K562 (cell line): ENCODE data around the gene ARHGAP22. TPM values are rescaled to one million over a fixed set of nuclear protein-coding genes. Genes with fewer than 3 reads are reported as not detected.

ENCODE experiments used
- ATAC-seq: fragments of 200-7000 bp; cut with Tn5 transposase; 3 replicates; pipeline ENCODE4 v1.9.1; 2020; ENCODE audit warnings: moderate library complexity
- BruUV-seq: library from RNA; stranded (reverse); fragments of 400-500 nt; replicated peaks from 2 replicates; lab custom pipeline; 2021; lab: Mats Ljungman, UMichigan
- CTCF ChIA-PET: fragments of 300-600 bp; formaldehyde crosslinking; extraction: SDS; loops from one replicate; lab custom pipeline; 2021; ENCODE audit warnings: low intra/inter-chr PET ratio; lab: Yijun Ruan, JAX
- POLR2A ChIA-PET: fragments of 300-600, 350-650 bp; sonication (Branson Sonifier 250); formaldehyde crosslinking; extraction: SDS; loops from one replicate; lab custom pipeline; 2021; ENCODE audit warnings: antibody characterized with exemption, inconsistent platforms; lab: Yijun Ruan, JAX
- DNase-seq, 4 experiments: peaks; one replicate each; pipeline versions ENCODE4 v3.0.0 to v3.0.0-alpha.2; 2011 to 2018; ENCODE audit warnings: low spot score in 3 of 4, mixed read lengths in 3 of 4; ENCODE audit errors: extremely low read depth in 1 of 4
- FAIRE-seq: peaks from 2 replicates; lab custom pipeline; 2011; peaks lifted over from hg19 to GRCh38; lab: Jason Lieb, UNC
- H2AFZ ChIP-seq: 2 replicates; pipeline ENCODE4 v1.6.0; 2011; ENCODE audit warnings: low read depth, low read length, control low read depth, inconsistent platforms
- H3K27ac ChIP-seq: fragments of 200-600 bp; 3 replicates; pipeline ENCODE4 v1.8.0; 2011; ENCODE audit warnings: low read depth, mild to moderate bottlenecking, control low read depth, inconsistent platforms, low read length, moderate library complexity, mixed read lengths; ENCODE audit errors: extremely low read depth
- H3K27me3 ChIP-seq, 2 experiments: fragments of 300-600 bp in 1 of 2; 2 replicates in 1 of 2; 3 replicates in 1 of 2; pipeline versions ENCODE4 v1.6.0 to v1.8.0; 2011; ENCODE audit warnings: inconsistent platforms in 2 of 2, low read length in 2 of 2, mild to moderate bottlenecking in 1 of 2, mixed read lengths in 1 of 2, moderate library complexity in 1 of 2; ENCODE audit not compliant: control insufficient read depth in 2 of 2, insufficient read depth in 2 of 2
- H3K36me3 ChIP-seq: fragments of 300-600 bp; 3 replicates; pipeline ENCODE4 v1.8.0; 2011; ENCODE audit warnings: mild to moderate bottlenecking, low read length, inconsistent platforms; ENCODE audit not compliant: control insufficient read depth, insufficient read depth
- H3K4me1 ChIP-seq, 2 experiments: fragments of 200-600 bp in 1 of 2; replicated peaks in 1 of 2; 2 replicates in 1 of 2; 3 replicates in 1 of 2; pipeline versions ENCODE4 v1.5.1 to v1.8.0; 2011; ENCODE audit warnings: inconsistent platforms in 2 of 2, low read length in 2 of 2, mild to moderate bottlenecking in 1 of 2, mixed read lengths in 1 of 2, moderate library complexity in 1 of 2; ENCODE audit not compliant: control insufficient read depth in 2 of 2, insufficient read depth in 2 of 2
- H3K4me2 ChIP-seq: 2 replicates; pipeline ENCODE4 v1.6.1; 2011; ENCODE audit warnings: low read length, control low read depth, inconsistent platforms, mixed read lengths; ENCODE audit not compliant: insufficient read depth
- H3K4me3 ChIP-seq: fragments of 200-600 bp; sonication (generic), shearing (Covaris generic); 2 replicates; pipeline ENCODE4 v1.5.1; 2016; ENCODE audit warnings: control low read depth, inconsistent platforms
- H3K79me2 ChIP-seq: fragments of 200-600 bp; 3 replicates; pipeline ENCODE4 v1.8.0; 2011; ENCODE audit warnings: low read length, inconsistent platforms; ENCODE audit not compliant: control insufficient read depth, insufficient read depth
- H3K9ac ChIP-seq, 2 experiments: 2 replicates each; pipeline versions ENCODE4 v1.6.0 to v1.6.1; 2011; ENCODE audit warnings: low read depth in 2 of 2, low read length in 2 of 2, control low read depth in 1 of 2, inconsistent platforms in 1 of 2, mild to moderate bottlenecking in 1 of 2, mixed read lengths in 1 of 2; ENCODE audit not compliant: insufficient read depth in 1 of 2
- H3K9me1 ChIP-seq: one replicate; pipeline ENCODE4 v1.6.0; 2011; ENCODE audit warnings: inconsistent platforms, mild to moderate bottlenecking, low read length, moderate library complexity; ENCODE audit not compliant: control insufficient read depth, insufficient read depth
- H3K9me3 ChIP-seq: replicated peaks from 2 replicates; pipeline ENCODE4 v1.5.1; 2011; ENCODE audit warnings: low read depth, low read length, inconsistent platforms; ENCODE audit not compliant: control insufficient read depth, insufficient read depth
- H4K20me1 ChIP-seq: replicated peaks from 2 replicates; pipeline ENCODE4 v1.6.1; 2011; ENCODE audit warnings: low read length, inconsistent platforms, mixed read lengths; ENCODE audit not compliant: control insufficient read depth, insufficient read depth
- CEBPG ChIP-seq, 3 experiments: fragments of 200-800 bp in 1 of 3; sonication (Bioruptor generic) in 1 of 3; sonication (generic) in 1 of 3; formaldehyde crosslinking in 1 of 3; IDR thresholded peaks in 2 of 3; conservative IDR thresholded peaks in 1 of 3; 2 replicates each; pipeline versions ENCODE4 v1.6.1 to v1.8.0; 2016 to 2022; ENCODE audit warnings: missing compliant biosample characterization in 2 of 3, missing genetic modification characterization in 2 of 3, mild to moderate bottlenecking in 1 of 3, missing genetic modification reagents in 1 of 3
- HDAC6 ChIP-seq: IDR thresholded peaks from 2 replicates; pipeline ENCODE4 v1.6.1; 2012; ENCODE audit warnings: low read depth, mild to moderate bottlenecking, control low read depth, inconsistent platforms, low read length, moderate library complexity
- XRCC3 ChIP-seq: fragments of 450-650 bp; IDR thresholded peaks from 2 replicates; pipeline ENCODE4 v1.6.1; 2017; ENCODE audit warnings: mild to moderate bottlenecking, moderate library complexity
- ZNF384 ChIP-seq: IDR thresholded peaks from 2 replicates; pipeline ENCODE4 v1.6.1; 2012; ENCODE audit warnings: low read depth, low read length, improper control_type of control experiment
- ZNF778 ChIP-seq: fragments of 450-650 bp; formaldehyde crosslinking; IDR thresholded peaks from 2 replicates; pipeline ENCODE4 v1.4.0; 2020; ENCODE audit warnings: mild to moderate bottlenecking, moderate library complexity
- WGBS: fragments of 100-300 bp; shearing (Covaris generic); methylation state at CpG from one replicate; pipeline ENCODE4 v1.1.6; 2016; ENCODE audit warnings: low coverage, mixed read lengths; ENCODE audit not compliant: insufficient coverage; ENCODE audit errors: missing lambda C conversion rate; 5-methylcytosine and 5-hydroxymethylcytosine counted together
- in situ Hi-C: fragments of 300-500 bp; cut with MboI; formaldehyde crosslinking; loops from 4 replicates; pipeline ENCODE4 v1.15.0; 2018; ENCODE audit warnings: inconsistent platforms, mixed read lengths
- intact Hi-C: fragments of 100-400 bp; cut with micrococcal nuclease; formaldehyde crosslinking; loops from 2 replicates; pipeline ENCODE4 v1.14.2; 2022
- polyA plus RNA-seq, 8 experiments: library from polyadenylated mRNA; depleted of rRNA in 4 of 8; stranded (reverse) in 5 of 8; unstranded in 3 of 8; fragments of >200 nt; fragmentation: Nextera tagmentation in 2 of 8; fragmentation: Illumina TruSeq in 1 of 8; extraction: Ambion mirVana in 2 of 8; extraction: Trizol in 1 of 8; gene quantifications; 2 replicates each; pipeline versions ENCODE4 v1.2.1 to v1.2.3, GENCODE V29; 2011 to 2014; ENCODE audit warnings: inconsistent platforms in 1 of 8, missing spikeins in 1 of 8
- total RNA-seq, 7 experiments: library from RNA; depleted of rRNA in 6 of 7; stranded (reverse); fragments of >200 nt in 6 of 7; fragmentation: Illumina TruSeq in 2 of 7; extraction: Trizol in 2 of 7; gene quantifications; 2 replicates each; pipeline versions ENCODE4 v1.2.1 to v1.2.3, GENCODE V29; 2011 to 2021; ENCODE audit warnings: low replicate concordance in 1 of 7

Gene ARHGAP22
- total and polyA plus RNA-seq, 9 of the 15 experiments (the other 6 are each of a cell fraction or from before 2014, with no cell fraction given), result 1.3 to 28.1 (median 12.7) TPM

GRCh38 chr10:48477616-48478015, 127.3 kb downstream of the ARHGAP22 start:
- H3K4me3 ChIP-seq, result no peak overlapping the region
- H3K79me2 ChIP-seq, result peaks cover 65% of the 10 kb centered on the region
- H4K20me1 ChIP-seq, result no peaks in the 10 kb centered on the region
- 64% methylated on average over 4 of the region's 4 CpGs for WGBS
- no peaks in the 10 kb centered on the region for H3K9me1 ChIP-seq
- peaks cover 2% of the 10 kb centered on the region; the same call in 1 of the 2 replicates for H3K9me3 ChIP-seq
- ChIA-PET CTCF (no interaction called here), POLR2A (interaction anchor here (0.8 to 1.1 kb wide), 2 partner anchors 10 kb away, joined by 3 read pairs; no protein-coding TSS in a partner anchor)
- ATAC-seq (no peak), DNase-seq (no peak), FAIRE-seq (no peak)
- in situ Hi-C loops (no loop called here), intact Hi-C loops (no loop called here)
- H3K27ac ChIP-seq, result peak overlapping the region; percentile 40; the same call in 1 of the 3 replicates
- H3K27me3 ChIP-seq, result no peaks in the 10 kb centered on the region
- no peak for TF ChIP-seq ZNF778 (CRISPR knock-in tag)
- no peak for TF ChIP-seq CEBPG (CRISPR knock-in tag; IDR thresholded peaks at IDR 0.05)
- TF ChIP-seq CEBPG (tag; conservative IDR thresholded peaks at IDR 0.05 in 1 of 2, IDR thresholded peaks at IDR 0.05 in 1 of 2), result peak in 1 of 2 experiments; percentile 26; a peak in 1 of 4 replicates
- H3K36me3 ChIP-seq, result peaks cover 26% of the 10 kb centered on the region; the same call in 2 of the 3 replicates
- no TSS peak for BruUV-seq
- H3K9ac ChIP-seq, result no peak overlapping the region
- no peak overlapping the region for H3K4me2 ChIP-seq
- no peak overlapping the region for H2AFZ ChIP-seq
- H3K4me1 ChIP-seq, result peaks cover 66 to 89% of the 10 kb centered on the region in 2 experiments

GRCh38 chr10:48477141-48477540, 127.7 kb downstream of the ARHGAP22 start:
- FAIRE-seq (no peak), DNase-seq (no peak), ATAC-seq (no peak)
- H3K4me1 ChIP-seq, result peaks cover 67 to 87% of the 10 kb centered on the region in 2 experiments
- no TSS peak for BruUV-seq
- H3K27ac ChIP-seq, result peak overlapping the region; percentile 40
- no peaks in the 10 kb centered on the region for H3K27me3 ChIP-seq
- POLR2A ChIA-PET, result interaction anchor here (1.5 kb wide), 1 partner anchor 8 kb away, joined by 6 read pairs; no protein-coding TSS in a partner anchor
- in situ Hi-C loops (no loop called here), intact Hi-C loops (no loop called here)
- H3K9me1 ChIP-seq, result no peaks in the 10 kb centered on the region
- H3K79me2 ChIP-seq, result peaks cover 62% of the 10 kb centered on the region
- no peak overlapping the region for H3K4me3 ChIP-seq
- no peaks in the 10 kb centered on the region for H4K20me1 ChIP-seq
- H3K36me3 ChIP-seq, result peaks cover 26% of the 10 kb centered on the region; the same call in 2 of the 3 replicates
- H3K4me2 ChIP-seq, result no peak overlapping the region
- H3K9me3 ChIP-seq, result peaks cover 4% of the 10 kb centered on the region
- H3K9ac ChIP-seq, result no peak overlapping the region
- TF ChIP-seq HDAC6 (no peak), ZNF384 (no peak), XRCC3 (0 out of 2 replicates have a peak, but pooled peaks have one; percentile 60)
- CTCF ChIA-PET, result no interaction called here
- H2AFZ ChIP-seq, result no peak overlapping the region
